ENCODE data around the gene CACNB3. TPM values are rescaled to one million over a fixed set of nuclear protein-coding genes. Genes with fewer than 3 reads are reported as not detected.
"Not testable (repeated sequence)": the region's sequence is repeated elsewhere in the genome, so short reads cannot be mapped to it uniquely, and the experiment has no call there.

CACNB3 gene
- polyA plus RNA-seq, 3 donors, result 49.7 to 60.4 (median 56.8) TPM

GRCh38 chr12:48831257-48831656 is 13.0 kb downstream of the CACNB3 start:
- no peak for DNase-seq (ENCODE audit: extremely low read depth in 1 of 11, low read depth in 9 of 11, low spot score in 4 of 11)

GRCh38 chr12:48832321-48833060 is 14.2 kb downstream of the CACNB3 start:
- no peak for DNase-seq (ENCODE audit: extremely low read depth in 1 of 11, low read depth in 9 of 11, low spot score in 4 of 11)

DNA sequence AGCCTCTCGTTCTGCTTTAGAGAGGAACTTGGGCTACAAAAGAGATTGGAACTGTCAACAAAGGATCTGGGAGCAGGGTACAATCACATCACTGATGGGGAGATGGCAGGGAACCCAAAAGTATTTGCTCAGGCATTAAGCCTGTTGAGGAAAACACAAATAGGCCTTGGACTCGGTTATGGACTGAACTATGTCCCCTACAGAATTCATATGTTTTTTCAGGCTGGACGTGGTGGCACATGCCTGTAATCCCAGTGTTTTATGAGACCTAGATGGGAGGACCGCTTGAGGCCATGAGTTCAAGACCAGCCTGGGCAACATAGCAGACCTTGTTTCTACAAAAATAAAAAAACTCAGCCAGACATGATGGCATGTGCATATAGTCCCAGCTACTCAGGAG is 19.8 kb downstream of the CACNB3 start:
- DNase-seq (ENCODE audit: extremely low read depth in 1 of 11, low read depth in 9 of 11, low spot score in 4 of 11), result no peak

DNA sequence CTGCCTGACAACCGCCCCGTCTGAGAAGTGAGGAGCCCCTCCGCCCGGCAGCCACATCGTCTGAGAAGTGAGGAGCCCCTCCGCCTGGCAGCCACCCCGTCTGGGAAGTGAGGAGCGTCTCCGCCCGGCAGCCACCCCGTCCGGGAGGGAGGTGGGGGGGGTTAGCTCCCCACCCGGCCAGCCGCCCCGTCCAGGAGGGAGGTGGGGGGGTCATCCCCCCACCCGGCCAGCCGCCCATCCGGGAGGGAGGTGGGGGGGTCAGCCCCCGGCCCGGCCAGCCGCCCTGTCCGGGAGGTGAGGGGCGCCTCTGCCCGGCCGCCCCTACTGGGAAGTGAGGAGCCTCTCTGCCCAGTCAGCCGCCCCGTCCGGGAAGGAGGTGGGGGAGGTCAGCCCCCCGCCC is 23.7 kb downstream of the CACNB3 start:
- not testable (repeated sequence) for DNase-seq (ENCODE audit: extremely low read depth in 1 of 11, low read depth in 9 of 11, low spot score in 4 of 11)

- DNase-seq (ENCODE audit: extremely low read depth in 1 of 11, low read depth in 9 of 11, low spot score in 4 of 11), result peak; percentile 83 to 97 (median 93)
Measured at GRCh38 chr12:48851883-48852733, 33.8 kb downstream of the CACNB3 start, which contains the start of gene DDX23. Gene DDX23 (minus strand): TSS chr12:48852163. CDS start chr12:48845782, 6,381 bp downstream.

DNA sequence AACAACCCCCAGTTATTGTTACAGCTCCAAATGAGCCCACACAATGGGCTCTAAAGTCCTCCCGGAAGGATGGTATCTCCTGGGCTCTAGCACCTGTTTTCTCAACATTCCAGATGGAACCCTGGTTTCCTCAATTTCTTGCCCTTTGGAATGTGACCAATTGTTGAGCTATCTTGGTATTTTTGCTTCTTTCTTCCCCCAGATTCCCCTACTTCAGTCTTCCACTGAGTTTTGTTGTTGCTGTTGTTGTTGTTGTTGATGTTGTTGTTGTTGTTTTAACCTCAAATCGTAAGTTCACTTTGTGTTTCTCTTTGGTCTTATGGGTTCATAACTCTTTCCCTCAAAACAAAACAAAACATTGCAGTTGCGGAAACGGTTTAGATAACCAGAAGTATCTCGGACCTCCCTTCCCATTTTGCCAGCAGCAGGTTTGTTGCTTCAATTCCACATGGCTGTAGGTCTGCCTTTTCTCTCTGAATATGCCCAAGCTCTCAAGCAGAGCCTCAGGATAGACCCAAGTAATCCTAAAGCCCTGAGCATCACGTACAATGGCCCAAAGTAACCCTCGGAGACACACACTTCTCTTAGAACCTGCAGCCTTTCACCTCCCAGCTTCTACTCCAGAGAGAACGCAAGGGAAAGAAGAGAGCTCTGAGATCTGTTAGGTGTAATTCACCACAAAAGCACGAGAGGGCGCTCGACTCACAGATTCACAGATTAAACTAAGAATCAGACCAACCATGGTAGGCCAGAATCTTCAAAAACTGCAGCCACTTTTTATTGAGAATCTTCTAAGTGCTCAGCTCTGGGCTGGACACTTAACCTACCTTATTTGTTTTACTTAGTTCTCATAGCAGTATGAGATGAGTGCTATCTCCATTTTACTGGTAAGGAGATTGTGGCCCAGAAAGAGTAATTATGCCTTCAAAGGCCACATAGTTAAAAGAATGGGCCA is 34.7 kb downstream of the CACNB3 start:
- DNase-seq (ENCODE audit: extremely low read depth in 1 of 11, low read depth in 9 of 11, low spot score in 4 of 11), result peak; percentile 79 to 95 (median 91)

- no peak for DNase-seq (ENCODE audit: extremely low read depth in 1 of 11, low read depth in 9 of 11, low spot score in 4 of 11)
Measured at GRCh38 chr12:48854488-48854887, 36.2 kb downstream of the CACNB3 start.

- DNase-seq (ENCODE audit: extremely low read depth in 1 of 11, low read depth in 9 of 11, low spot score in 4 of 11), result not testable (repeated sequence)
Measured at GRCh38 chr12:48854932-48855331, 36.6 kb downstream of the CACNB3 start.

DNA sequence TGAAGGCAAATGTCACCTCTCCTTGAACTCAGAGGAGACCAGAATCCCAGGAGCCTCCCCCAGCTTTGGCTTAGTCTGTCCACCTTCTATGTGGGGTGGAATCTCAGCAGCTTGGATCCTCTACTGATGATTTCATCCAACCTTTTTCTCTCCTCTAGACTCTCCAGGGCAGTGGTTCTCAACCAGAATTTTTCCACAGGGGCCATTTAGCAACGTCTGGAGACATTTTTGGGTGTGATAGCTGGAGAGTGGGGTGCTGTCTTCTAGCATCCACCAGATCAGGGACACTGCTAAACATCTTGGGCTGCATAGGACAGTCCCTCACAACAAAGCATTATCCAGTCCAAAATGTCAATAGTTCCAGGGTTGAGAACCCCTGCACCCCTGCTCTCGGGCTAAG is 38.1 kb downstream of the CACNB3 start:
- no peak for DNase-seq (ENCODE audit: extremely low read depth in 1 of 11, low read depth in 9 of 11, low spot score in 4 of 11)

DNA sequence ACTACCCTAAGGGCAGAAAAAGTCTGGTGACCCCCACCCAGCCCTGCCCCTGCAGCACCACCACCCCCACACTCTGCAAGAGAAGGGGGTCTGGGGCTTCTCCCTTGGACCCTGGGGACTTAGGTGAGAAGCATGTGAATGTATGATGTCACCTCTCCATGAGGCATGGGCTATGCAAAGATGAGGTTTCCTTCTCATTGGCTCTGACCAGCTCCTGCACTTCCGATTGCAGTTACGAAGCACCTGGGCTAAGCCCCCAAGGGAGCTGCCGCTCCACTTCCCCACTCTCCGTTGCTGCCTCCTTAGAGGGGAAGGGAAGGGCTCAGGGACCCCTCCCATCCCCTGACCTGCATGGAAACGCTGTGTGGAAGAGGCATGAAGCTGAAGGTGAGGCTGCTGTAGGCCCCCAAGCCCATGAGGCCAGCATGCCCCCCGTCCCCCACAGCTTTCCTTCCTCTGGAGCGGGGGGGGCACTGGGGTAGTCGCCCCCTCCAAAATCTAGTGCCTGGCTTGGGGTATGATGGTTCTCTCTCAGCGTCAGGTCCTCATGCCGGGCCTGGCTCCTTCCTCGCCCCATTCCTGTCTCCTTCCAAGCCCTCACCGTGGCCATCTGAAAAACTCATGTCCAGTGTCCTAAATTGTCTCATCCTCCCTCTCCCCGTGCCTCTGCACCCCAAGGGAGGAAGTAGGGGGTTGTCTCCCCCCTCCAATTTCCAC is 39.1 kb downstream of the CACNB3 start:
- no peak for DNase-seq (ENCODE audit: extremely low read depth in 1 of 11, low read depth in 9 of 11, low spot score in 4 of 11)

DNA sequence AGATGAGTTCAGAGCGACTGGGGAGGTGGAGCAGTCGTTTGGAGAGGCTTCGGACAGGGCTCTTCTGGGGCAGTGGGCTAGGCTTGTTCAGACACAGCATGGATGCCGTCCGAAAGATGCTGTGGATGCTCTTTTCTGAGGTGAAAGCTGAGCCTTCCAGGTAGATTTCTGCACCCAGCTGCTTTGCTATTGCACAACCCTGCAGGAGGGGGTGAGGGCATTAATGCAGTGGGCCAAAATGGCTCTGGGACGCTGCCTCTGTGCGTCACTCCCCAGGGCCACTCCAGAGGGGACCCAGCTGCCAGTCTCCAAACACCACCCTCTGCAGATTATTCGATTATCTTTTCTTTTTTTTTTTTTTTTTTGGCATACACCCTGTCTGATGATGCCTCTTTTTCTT is 39.7 kb downstream of the CACNB3 start:
- no peak for DNase-seq (ENCODE audit: extremely low read depth in 1 of 11, low read depth in 9 of 11, low spot score in 4 of 11)

GRCh38 chr12:48859607-48860006 is 41.3 kb downstream of the CACNB3 start:
- no peak for DNase-seq (ENCODE audit: extremely low read depth in 1 of 11, low read depth in 9 of 11, low spot score in 4 of 11)

DNA sequence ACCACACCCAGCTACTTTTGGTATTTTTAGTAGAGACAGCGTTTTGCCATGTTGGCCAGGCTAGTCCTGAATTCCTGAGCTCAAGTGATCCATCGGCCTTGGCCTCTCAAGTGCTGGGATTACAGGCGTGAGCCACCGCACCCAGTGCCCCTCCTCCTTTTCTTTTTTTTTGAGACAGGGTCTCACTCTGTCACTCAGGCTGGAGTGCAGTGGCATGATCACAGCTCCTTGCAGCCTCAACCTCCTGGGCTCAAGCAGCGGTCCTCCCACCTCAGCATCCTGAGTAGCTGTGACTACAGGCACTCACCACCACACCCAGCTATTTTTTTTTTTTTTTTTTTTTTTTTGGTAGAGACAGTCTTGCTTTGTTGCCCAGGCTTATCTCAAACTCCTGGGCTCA is 41.9 kb downstream of the CACNB3 start:
- DNase-seq (ENCODE audit: extremely low read depth in 1 of 11, low read depth in 9 of 11, low spot score in 4 of 11), result not testable (repeated sequence)

- DNase-seq (ENCODE audit: extremely low read depth in 1 of 11, low read depth in 9 of 11, low spot score in 4 of 11), result no peak
Measured at GRCh38 chr12:48861111-48861510, 42.8 kb downstream of the CACNB3 start.

- DNase-seq (ENCODE audit: extremely low read depth in 1 of 11, low read depth in 9 of 11, low spot score in 4 of 11), result no peak
Measured at GRCh38 chr12:48862760-48863159, 44.5 kb downstream of the CACNB3 start.

GRCh38 chr12:48863291-48863690 is 45.0 kb downstream of the CACNB3 start:
- no peak for DNase-seq (ENCODE audit: extremely low read depth in 1 of 11, low read depth in 9 of 11, low spot score in 4 of 11)

GRCh38 chr12:48865281-48866051 is 47.2 kb downstream of the CACNB3 start, which contains the start of gene RND1:
Gene RND1 (minus strand): TSS chr12:48865870. CDS start chr12:48865767, 103 bp downstream.
- peak; percentile 80 to 93 (median 86) for DNase-seq (ENCODE audit: extremely low read depth in 1 of 11, low read depth in 9 of 11, low spot score in 4 of 11)
